Endodermal cell (in vitro differentiated cells): ENCODE results near the gene ATP6V1G1. TPM values are rescaled to one million over a fixed set of nuclear protein-coding genes. Genes with fewer than 3 reads are reported as not detected.

ENCODE experiments used
- DNase-seq: peaks from one replicate; pipeline ENCODE4 v3.0.0-alpha.2; 2017
- H3K27ac ChIP-seq: 2 replicates; pipeline ENCODE4 v1.5.1; 2013; ENCODE audit warnings: mild to moderate bottlenecking, low read depth, low read length, moderate library complexity
- H3K27me3 ChIP-seq: 2 replicates; pipeline ENCODE4 v1.6.1; 2013; ENCODE audit warnings: mild to moderate bottlenecking, low read length, moderate library complexity; ENCODE audit not compliant: insufficient read depth, control insufficient read depth, poor library complexity, severe bottlenecking
- H3K36me3 ChIP-seq: 2 replicates; pipeline ENCODE4 v1.7.0; 2013; ENCODE audit warnings: mild to moderate bottlenecking, low read length, moderate library complexity; ENCODE audit not compliant: control insufficient read depth, insufficient read depth
- H3K4me1 ChIP-seq: one replicate; pipeline ENCODE4 v1.7.0; 2013; ENCODE audit warnings: low read length; ENCODE audit not compliant: control insufficient read depth, insufficient read depth
- H3K4me3 ChIP-seq: 2 replicates; pipeline ENCODE4 v1.5.1; 2013; ENCODE audit warnings: mild to moderate bottlenecking, low read length, moderate library complexity
- H3K9ac ChIP-seq: 2 replicates; pipeline ENCODE4 v1.6.1; 2013; ENCODE audit warnings: mild to moderate bottlenecking, low read length, moderate library complexity; ENCODE audit not compliant: poor library complexity, severe bottlenecking; ENCODE audit errors: extremely low read depth
- H3K9me3 ChIP-seq: 2 replicates; pipeline ENCODE4 v1.6.1; 2013; ENCODE audit warnings: mild to moderate bottlenecking, low read length, moderate library complexity; ENCODE audit not compliant: control insufficient read depth
- H3K27ac Mint-ChIP-seq: 2 replicates; pipeline ENCODE4 v1.8.0; 2020; ENCODE audit warnings: mixed read lengths
- H3K27me3 Mint-ChIP-seq: 2 replicates; pipeline ENCODE4 v1.8.0; 2021; ENCODE audit warnings: mild to moderate bottlenecking, mixed read lengths; ENCODE audit not compliant: insufficient read depth
- H3K36me3 Mint-ChIP-seq: 2 replicates; pipeline ENCODE4 v1.8.0; 2020; ENCODE audit warnings: low read depth, mixed read lengths
- H3K4me1 Mint-ChIP-seq: 2 replicates; pipeline ENCODE4 v1.8.0; 2020; ENCODE audit warnings: mixed read lengths
- H3K4me3 Mint-ChIP-seq: 2 replicates; pipeline ENCODE4 v1.8.0; 2020; ENCODE audit warnings: mild to moderate bottlenecking, moderate library complexity, mixed read lengths
- H3K9me3 Mint-ChIP-seq: 2 replicates; pipeline ENCODE4 v1.8.0; 2020; ENCODE audit warnings: mild to moderate bottlenecking, mixed read lengths
- CTCF ChIP-seq: fragments of 200-600 bp; sonication (generic); conservative IDR thresholded peaks from 2 replicates; pipeline ENCODE4 v1.5.0; 2021; ENCODE audit warnings: antibody characterized with exemption, mild to moderate bottlenecking
- WGBS, 2 experiments: methylation state at CpG; one replicate each; pipeline versions ENCODE4 v1.1.5 to v1.1.7; 2013; ENCODE audit warnings: missing lambda C conversion rate in 2 of 2, mixed read lengths in 1 of 2; ENCODE audit not compliant: insufficient coverage in 1 of 2, insufficient read length in 1 of 2; 5-methylcytosine and 5-hydroxymethylcytosine counted together
- total RNA-seq, 2 donors: library from RNA; stranded (reverse); fragmentation: NEBNext Ultra II Directional in 1 of 2; extraction: Animal tissue kit (Norgen Biotek cat#: 25700) in 1 of 2; gene quantifications; 2 replicates in 1 of 2; 3 replicates in 1 of 2; pipeline ENCODE4 v1.2.1, GENCODE V29; 2021

Gene ATP6V1G1
- total RNA-seq, 2 donors from 2014 or later, result 123 TPM

- Mint-ChIP-seq H3K4me1 (peaks cover 19% of the 10 kb centered on the region), H3K9me3 (no peaks in the 10 kb centered on the region), H3K27ac (no peak overlapping the region), H3K4me3 (no peak overlapping the region), H3K36me3 (peaks cover 26% of the 10 kb centered on the region), H3K27me3 (no peaks in the 10 kb centered on the region)
- no peak overlapping the region for H3K27ac ChIP-seq
- 86 to 100% methylated on average over 1 to 4 of the region's 4 CpGs for WGBS, 2 experiments
- H3K36me3 ChIP-seq, result peaks cover 6% of the 10 kb centered on the region
- no peak overlapping the region for H3K4me3 ChIP-seq
- no peaks in the 10 kb centered on the region for H3K27me3 ChIP-seq
- no peak for TF ChIP-seq CTCF
- H3K9ac ChIP-seq, result no peak overlapping the region
- H3K4me1 ChIP-seq, result peaks cover 8% of the 10 kb centered on the region
- H3K9me3 ChIP-seq, result no peaks in the 10 kb centered on the region
- no peak for DNase-seq
These were observed 29.3 kb downstream of the ATP6V1G1 start for GRCh38 chr9:114616684-114617520.

GRCh38 chr9:114619191-114619761, 31.7 kb downstream of the ATP6V1G1 start:
- WGBS, 2 experiments, result 92 to 93% methylated on average over 10 to 13 of the region's 13 CpGs
- no peak overlapping the region for H3K27ac Mint-ChIP-seq
- no peaks in the 10 kb centered on the region for H3K9me3 Mint-ChIP-seq
- Histone ChIP-seq H3K9ac (no peak overlapping the region), H3K4me3 (no peak overlapping the region), H3K4me1 (no peaks in the 10 kb centered on the region), H3K27ac (no peak overlapping the region), H3K36me3 (peaks cover 6% of the 10 kb centered on the region), H3K9me3 (no peaks in the 10 kb centered on the region), H3K27me3 (no peaks in the 10 kb centered on the region)
- no peak for TF ChIP-seq CTCF
- no peaks in the 10 kb centered on the region for H3K4me1 Mint-ChIP-seq
- no peak overlapping the region for H3K4me3 Mint-ChIP-seq
- no peaks in the 10 kb centered on the region for H3K27me3 Mint-ChIP-seq
- peaks cover 37% of the 10 kb centered on the region for H3K36me3 Mint-ChIP-seq
- DNase-seq, result no peak

- H3K4me1 Mint-ChIP-seq, result no peaks in the 10 kb centered on the region
- no peaks in the 10 kb centered on the region for H3K9me3 Mint-ChIP-seq
- no peak for DNase-seq
- TF ChIP-seq CTCF, result no peak
- no peak overlapping the region for H3K4me3 Mint-ChIP-seq
- H3K27me3 Mint-ChIP-seq, result no peaks in the 10 kb centered on the region
- Histone ChIP-seq H3K27ac (no peak overlapping the region), H3K36me3 (peaks cover 6% of the 10 kb centered on the region), H3K4me1 (no peaks in the 10 kb centered on the region), H3K9me3 (no peaks in the 10 kb centered on the region), H3K27me3 (no peaks in the 10 kb centered on the region), H3K4me3 (no peak overlapping the region), H3K9ac (no peak overlapping the region)
- H3K27ac Mint-ChIP-seq, result no peak overlapping the region
- H3K36me3 Mint-ChIP-seq, result peaks cover 41% of the 10 kb centered on the region
- WGBS, 2 experiments, result 91 to 98% methylated on average over 6 to 7 of the region's 7 CpGs
These were observed 34.0 kb downstream of the ATP6V1G1 start for GRCh38 chr9:114621561-114621960.
